SK-N-MC (cell line): ENCODE results near the gene ZMYND8.

ENCODE experiments used
- EZH2 ChIP-seq: fragments of 200-600 bp; sonication (generic); IDR thresholded peaks from one replicate; pipeline ENCODE4 v1.6.1; 2017; ENCODE audit warnings: antibody characterized with exemption
- FOXP2 ChIP-seq: optimal IDR thresholded peaks from 2 replicates; pipeline ENCODE3; 2011; ENCODE audit warnings: mild to moderate bottlenecking, moderate library complexity; ENCODE audit not compliant: insufficient read depth; ENCODE audit errors: extremely low read length, control extremely low read depth

- TF ChIP-seq FOXP2 (no peak), EZH2 (no peak)
Observed at GRCh38 chr20:47311967-47312681, 44.4 kb downstream of the ZMYND8 start.
